Vagina (tissue), 2 donors: ENCODE data around the gene NSMCE1.

ENCODE experiments used
- POLR2AphosphoS5 ChIP-seq, 2 donors: sonication (generic); formaldehyde crosslinking; IDR thresholded peaks; one replicate each; pipeline ENCODE4 v1.9.0; 2017; ENCODE audit warnings: antibody characterized with exemption in 2 of 2, mild to moderate bottlenecking in 2 of 2, low read depth in 1 of 2; ENCODE audit not compliant: insufficient read depth in 1 of 2
- TF ChIP-seq, protein P1 (sequence below), 3 experiments: fragments of 450-650 bp in 2 of 3; fragments of 200-600 bp in 1 of 3; sonication (generic) in 1 of 3; IDR thresholded peaks; one replicate each; pipeline ENCODE4 v1.5.1; 2017 to 2019; ENCODE audit warnings: antibody characterized with exemption in 3 of 3, mild to moderate bottlenecking in 2 of 3, moderate library complexity in 2 of 3

DNA sequence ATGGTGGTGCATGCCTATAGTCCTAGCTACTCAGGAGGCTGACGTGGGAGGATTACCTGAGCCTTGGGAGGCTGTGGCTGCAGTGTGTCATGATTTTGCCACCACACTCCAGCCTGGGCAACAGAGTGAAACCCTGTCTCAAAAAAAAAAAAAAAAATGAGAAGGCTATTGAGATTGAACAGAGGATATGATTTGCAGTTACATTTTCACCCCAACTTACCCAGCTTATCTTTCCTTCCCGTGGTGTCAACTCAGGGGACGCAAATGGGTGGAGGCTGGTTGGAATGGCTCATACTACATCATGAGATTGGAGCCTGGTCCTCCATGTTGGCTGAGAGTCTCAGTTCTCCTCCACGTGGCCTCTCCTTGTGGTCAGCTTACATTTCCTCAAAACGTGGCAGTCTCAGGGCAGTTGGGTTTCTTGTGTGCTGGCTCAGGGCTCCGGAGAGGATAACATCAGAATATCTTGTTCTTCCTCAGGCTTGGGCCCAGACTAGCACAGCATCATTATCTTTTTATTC, 17.2 kb upstream of the NSMCE1 start:
- TF ChIP-seq, protein P1, sequence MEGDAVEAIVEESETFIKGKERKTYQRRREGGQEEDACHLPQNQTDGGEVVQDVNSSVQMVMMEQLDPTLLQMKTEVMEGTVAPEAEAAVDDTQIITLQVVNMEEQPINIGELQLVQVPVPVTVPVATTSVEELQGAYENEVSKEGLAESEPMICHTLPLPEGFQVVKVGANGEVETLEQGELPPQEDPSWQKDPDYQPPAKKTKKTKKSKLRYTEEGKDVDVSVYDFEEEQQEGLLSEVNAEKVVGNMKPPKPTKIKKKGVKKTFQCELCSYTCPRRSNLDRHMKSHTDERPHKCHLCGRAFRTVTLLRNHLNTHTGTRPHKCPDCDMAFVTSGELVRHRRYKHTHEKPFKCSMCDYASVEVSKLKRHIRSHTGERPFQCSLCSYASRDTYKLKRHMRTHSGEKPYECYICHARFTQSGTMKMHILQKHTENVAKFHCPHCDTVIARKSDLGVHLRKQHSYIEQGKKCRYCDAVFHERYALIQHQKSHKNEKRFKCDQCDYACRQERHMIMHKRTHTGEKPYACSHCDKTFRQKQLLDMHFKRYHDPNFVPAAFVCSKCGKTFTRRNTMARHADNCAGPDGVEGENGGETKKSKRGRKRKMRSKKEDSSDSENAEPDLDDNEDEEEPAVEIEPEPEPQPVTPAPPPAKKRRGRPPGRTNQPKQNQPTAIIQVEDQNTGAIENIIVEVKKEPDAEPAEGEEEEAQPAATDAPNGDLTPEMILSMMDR (IDR thresholded peaks at IDR 0.05) = no peak
- TF ChIP-seq POLR2AphosphoS5 (IDR thresholded peaks at IDR 0.05; ENCODE audit: insufficient read depth in 1 of 2, low read depth in 1 of 2) = no peak
